Measurements from ENCODE around the gene ARHGAP5.
A peak's percentile ranks its signal among the peaks of the same experiment; 100 is the strongest.
"Not testable (repeated sequence)": the region's sequence is repeated elsewhere in the genome, so short reads cannot be mapped to it uniquely, and the experiment has no call there.

Gene ARHGAP5

DNA sequence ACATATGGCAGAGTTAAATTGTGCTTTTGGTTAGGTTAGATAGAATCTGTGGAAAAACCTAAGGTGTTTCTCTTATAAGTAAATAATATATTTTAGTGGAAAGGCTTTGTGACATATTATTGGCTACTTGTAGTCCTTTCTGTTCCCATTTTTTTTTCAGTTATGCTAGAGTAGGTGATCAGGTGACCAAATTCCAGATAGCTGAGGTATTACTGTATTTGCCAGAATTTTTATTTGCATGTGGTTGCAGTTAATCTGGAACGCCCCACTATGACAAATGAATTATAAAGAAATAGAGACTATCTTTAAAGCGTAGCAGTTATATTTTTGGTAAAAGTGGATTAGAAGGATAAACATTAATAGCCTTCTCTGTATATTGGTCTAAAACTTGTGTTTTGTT is 52.0 kb downstream of the ARHGAP5 start:
- TF ChIP-seq, protein P1, sequence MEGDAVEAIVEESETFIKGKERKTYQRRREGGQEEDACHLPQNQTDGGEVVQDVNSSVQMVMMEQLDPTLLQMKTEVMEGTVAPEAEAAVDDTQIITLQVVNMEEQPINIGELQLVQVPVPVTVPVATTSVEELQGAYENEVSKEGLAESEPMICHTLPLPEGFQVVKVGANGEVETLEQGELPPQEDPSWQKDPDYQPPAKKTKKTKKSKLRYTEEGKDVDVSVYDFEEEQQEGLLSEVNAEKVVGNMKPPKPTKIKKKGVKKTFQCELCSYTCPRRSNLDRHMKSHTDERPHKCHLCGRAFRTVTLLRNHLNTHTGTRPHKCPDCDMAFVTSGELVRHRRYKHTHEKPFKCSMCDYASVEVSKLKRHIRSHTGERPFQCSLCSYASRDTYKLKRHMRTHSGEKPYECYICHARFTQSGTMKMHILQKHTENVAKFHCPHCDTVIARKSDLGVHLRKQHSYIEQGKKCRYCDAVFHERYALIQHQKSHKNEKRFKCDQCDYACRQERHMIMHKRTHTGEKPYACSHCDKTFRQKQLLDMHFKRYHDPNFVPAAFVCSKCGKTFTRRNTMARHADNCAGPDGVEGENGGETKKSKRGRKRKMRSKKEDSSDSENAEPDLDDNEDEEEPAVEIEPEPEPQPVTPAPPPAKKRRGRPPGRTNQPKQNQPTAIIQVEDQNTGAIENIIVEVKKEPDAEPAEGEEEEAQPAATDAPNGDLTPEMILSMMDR (conservative IDR thresholded peaks at IDR 0.05; ENCODE audit: low read depth, low read length): no peak
- H3K4me3 ChIP-seq (ENCODE audit: low read length): no peak overlapping the region
- DNase-seq (ENCODE audit: low read depth): peak; percentile 46

DNA sequence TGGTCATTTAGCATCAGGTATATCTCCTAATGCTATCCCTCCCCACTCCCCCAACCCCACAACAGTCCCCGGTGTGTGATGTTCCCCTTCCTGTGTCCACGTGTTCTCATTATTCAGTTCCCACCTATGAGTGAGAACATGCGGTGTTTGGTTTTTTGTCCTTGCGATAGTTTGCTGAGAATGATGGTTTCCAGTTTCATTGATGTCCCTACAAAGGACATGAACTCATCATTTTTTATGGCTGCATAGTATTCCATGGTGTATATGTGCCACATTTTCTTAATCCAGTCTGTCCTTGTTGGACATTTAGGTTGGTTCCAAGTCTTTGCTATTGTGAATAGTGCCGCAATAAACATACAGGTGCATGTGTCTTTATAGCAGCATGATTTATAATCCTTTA is 54.6 kb downstream of the ARHGAP5 start:
- H3K4me3 ChIP-seq (ENCODE audit: low read length); DNase-seq (ENCODE audit: low read depth): not testable (repeated sequence)

DNA sequence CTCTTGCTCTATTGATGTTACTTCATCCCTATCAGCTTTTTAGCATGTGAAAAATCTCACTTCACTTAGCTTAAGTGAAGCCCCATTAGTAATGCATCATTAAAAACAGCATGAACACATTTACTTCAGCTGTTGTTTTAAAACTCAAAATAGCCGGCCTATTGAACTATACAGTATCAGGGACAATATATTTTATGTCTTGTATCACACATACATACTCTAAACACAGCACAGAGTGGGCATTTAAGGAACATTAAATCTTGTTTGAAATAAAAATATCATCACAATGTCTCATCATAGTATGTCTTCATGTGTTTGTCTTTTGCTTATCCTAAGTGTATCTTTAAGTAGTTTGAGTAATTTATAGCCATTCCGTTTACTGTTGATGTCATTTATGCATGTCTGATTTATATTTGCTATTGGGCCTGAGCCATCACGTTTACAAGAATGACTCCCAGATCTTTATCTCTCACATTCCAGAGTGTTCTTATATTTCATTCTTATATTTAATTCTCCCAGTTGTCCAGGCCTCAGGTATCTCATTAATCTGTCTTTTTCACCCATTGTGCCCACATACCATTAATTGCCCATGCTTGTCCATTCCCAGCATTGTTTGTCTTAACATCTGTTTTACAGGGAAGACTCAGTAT is 57.5 kb downstream of the ARHGAP5 start:
- DNase-seq (ENCODE audit: low read depth): no peak
- no peak overlapping the region for H3K4me3 ChIP-seq (ENCODE audit: low read length)
- TF ChIP-seq, protein P1 (conservative IDR thresholded peaks at IDR 0.05; ENCODE audit: low read depth, low read length): no peak

DNA sequence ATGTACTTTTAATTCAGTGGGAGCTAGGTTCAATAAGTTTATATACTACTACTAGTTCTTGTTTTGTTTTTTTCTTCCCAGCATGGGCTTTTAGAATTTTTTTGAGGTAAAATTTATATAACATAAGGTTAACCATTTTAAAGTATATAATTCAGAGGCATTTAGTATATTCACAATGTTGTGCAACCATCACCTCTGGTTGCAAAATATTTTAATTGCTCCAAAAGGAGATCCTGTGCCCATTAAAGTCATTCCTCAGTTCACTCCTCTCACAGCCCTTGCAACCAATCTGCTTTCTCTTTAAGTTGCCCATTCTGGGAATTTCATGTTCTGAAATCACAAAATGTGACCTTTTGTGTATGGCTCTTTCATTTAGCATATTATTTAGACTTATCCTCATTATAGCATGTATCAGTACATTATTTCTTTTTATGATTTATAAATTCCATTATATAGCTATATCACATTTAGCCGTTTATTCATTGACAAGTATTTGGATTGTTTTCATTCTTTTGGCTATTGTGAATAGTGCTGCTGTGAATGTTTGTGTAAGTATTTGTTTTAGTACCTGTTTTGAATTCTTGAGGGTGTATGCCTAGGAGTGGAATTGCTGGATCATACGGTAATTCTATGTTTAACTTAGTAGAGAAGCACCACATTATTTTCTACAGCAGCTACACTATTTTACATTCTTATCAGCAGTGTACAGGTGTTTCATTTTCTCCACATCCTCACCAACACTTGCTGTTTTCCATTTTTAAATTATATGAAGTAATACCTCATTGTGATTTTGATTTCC is 59.1 kb downstream of the ARHGAP5 start:
- no peak for DNase-seq (ENCODE audit: low read depth)
- TF ChIP-seq, protein P1 (conservative IDR thresholded peaks at IDR 0.05; ENCODE audit: low read depth, low read length): no peak
- no peak overlapping the region for H3K4me3 ChIP-seq (ENCODE audit: low read length)

DNA sequence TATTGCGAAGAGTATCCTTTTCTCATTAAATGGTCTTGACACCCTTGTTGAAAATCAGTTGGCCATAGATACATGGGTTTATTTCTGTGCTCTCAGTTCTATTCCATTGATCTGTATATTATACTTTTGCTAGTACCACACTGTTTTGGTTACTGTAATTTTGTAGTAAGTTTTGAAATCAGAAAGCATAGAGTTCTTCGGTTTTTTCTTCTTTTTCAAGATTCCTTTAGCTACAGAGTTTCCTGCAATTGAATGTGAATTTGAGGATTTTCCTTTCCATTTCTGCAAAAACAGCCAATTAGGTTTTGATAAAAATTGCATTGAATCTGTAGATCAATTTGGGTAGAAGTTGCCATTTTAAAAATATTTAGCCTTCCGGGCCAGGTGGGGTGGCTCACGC is 60.2 kb downstream of the ARHGAP5 start:
- DNase-seq (ENCODE audit: low read depth): no peak
- TF ChIP-seq, protein P1 (conservative IDR thresholded peaks at IDR 0.05; ENCODE audit: low read depth, low read length): no peak

DNA sequence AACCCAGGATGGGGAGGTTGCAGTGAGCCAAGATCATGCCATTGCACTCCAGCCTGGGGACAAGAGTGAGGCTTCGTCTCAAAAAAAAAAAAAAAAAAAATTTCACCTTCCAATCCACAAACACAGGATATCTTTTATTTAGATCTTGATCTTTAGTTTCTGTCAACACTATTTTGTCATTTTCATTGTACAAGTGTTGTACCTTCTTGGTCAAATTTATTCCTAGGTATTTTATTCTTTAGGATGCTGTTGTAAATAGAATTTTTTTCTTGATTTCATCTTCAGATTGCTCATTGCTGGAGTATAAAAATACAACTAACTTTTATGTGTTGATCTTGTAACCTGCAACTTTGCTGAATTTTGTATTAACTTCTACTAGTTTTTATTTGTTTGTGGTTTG is 60.8 kb downstream of the ARHGAP5 start:
- TF ChIP-seq, protein P1 (conservative IDR thresholded peaks at IDR 0.05; ENCODE audit: low read depth, low read length): no peak
- H3K4me3 ChIP-seq (ENCODE audit: low read length): no peak overlapping the region
- DNase-seq (ENCODE audit: low read depth): no peak

More for the DNA sequence above, 60.2 kb downstream of the ARHGAP5 start:
- no peak overlapping the region for H3K4me3 ChIP-seq (ENCODE audit: low read length)

DNA sequence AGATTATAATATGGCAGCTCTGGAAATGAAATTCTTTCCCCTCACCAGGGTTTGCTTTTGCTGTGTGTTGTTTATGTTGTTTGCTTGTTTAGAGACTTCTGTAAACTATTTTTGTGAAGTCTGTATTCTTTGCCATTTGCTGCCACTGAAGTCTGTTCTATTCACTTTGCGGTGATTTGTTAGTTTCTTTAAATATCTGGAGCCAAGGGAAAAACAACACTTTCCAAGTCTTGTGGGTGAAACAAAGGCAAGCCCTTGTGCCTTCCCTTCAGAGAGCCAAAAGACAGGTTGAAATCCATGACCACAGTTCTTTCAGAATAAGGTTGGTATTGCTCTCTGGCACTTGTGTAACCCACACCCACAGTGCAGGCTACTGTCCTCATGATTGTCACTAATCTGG is 65.2 kb downstream of the ARHGAP5 start:
- H3K4me3 ChIP-seq (ENCODE audit: low read length): no peak overlapping the region
- TF ChIP-seq, protein P1 (conservative IDR thresholded peaks at IDR 0.05; ENCODE audit: low read depth, low read length): no peak
- no peak for DNase-seq (ENCODE audit: low read depth)
